DMS114 treated with DMSO at 0.1 percent for 48 hours (cell line): ENCODE data around the gene MESP2.
"Not testable (repeated sequence)": the region's sequence is repeated elsewhere in the genome, so short reads cannot be mapped to it uniquely, and the experiment has no call there.

Source experiments
- DNase-seq: peaks from one replicate; lab custom pipeline; 2025; ENCODE audit not compliant: unreplicated experiment; lab: John Stamatoyannopoulos, UW

The MESP2 gene

DNA sequence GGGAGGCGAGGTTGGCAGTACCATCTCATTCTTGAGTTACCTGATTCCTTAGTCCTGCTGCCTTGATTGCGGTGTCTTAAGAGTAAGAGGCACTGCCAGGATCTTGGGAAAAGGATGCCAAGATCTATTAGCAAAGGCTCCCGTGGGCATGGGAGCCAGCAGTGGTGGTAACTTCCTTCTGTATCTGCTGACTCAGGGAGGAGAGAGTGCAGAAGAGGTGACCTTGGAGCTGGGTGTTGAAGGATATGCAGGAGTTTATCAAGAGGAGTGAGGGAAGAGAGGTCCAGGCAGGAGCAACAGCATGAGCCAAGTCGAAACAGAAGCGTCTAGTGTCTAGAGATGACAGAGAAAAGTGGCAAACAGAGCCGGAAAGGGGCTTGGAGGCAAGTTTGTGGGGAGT, 4.5 kb downstream of the MESP2 start:
- no peak for DNase-seq

DNA sequence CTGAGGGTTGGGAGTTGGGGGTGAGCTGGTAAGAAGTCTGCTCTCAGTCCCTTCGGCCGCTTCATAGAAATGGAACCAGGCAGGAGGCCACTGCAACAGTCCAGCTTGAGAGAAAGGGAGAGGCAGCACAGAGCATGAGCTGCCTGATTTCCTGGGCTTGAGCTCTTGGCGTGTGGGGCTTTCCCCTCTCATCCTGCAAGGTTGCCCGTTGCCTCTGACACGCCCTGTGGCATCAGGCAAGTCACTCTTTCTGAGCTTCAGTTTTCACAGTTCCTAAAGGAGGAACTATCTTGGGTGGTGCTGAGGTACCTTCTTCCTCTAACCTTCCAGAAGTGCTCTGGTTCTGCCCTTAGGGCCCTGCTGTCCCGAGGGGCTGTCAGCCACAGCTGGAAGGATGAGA, 4.9 kb downstream of the MESP2 start:
- DNase-seq: no peak

DNA sequence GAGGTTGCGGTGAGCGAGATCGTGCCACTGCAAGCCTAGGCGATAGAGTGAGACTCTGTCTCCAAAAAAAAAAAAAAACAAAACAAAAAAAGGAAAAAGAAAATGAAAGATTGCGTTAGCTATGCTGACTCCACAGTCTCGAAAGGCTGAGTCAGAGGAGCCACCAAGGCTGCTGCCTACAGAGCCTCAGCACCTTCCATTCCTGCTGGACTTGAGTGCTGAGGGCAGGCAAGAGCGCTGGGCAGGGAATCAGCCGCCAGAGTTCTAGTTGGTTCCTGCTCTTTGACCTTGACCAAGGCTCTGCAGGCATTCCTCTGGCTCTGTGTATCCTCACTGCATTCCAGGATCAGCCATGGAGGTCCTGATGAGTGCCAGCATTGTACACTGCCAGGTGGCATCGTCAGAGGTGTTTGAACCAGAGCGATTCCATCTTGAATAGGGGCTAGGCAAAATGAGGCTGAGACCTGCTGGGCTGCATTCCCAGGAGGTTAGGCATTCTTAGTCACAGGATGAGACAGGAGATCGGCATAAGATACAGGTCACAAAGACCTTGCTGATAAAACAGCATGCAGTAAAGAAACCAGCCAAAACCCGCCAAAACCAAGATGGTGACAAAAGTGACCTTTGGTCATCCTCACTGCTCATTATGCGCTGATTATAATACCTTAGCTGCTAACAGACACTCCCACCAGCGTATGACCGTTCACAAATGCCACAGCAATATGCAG, 5.9 kb downstream of the MESP2 start:
- no peak for DNase-seq

DNA sequence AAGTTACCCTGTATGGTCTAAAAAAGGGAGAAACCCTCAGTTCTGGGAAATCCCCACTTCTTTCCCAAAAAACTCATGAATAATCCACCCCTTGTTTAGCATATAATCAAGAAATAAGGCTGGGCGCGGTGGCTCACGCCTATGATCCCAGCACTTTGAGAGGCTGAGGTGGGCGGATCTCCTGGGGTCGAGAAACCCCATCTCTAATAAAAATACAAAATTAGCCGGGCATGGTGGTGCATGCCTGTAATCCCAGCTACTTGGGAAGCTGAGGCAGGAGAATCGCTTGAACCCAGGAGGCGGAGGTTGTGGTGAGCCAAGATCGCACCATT, 6.5 kb downstream of the MESP2 start:
- not testable (repeated sequence) for DNase-seq

DNA sequence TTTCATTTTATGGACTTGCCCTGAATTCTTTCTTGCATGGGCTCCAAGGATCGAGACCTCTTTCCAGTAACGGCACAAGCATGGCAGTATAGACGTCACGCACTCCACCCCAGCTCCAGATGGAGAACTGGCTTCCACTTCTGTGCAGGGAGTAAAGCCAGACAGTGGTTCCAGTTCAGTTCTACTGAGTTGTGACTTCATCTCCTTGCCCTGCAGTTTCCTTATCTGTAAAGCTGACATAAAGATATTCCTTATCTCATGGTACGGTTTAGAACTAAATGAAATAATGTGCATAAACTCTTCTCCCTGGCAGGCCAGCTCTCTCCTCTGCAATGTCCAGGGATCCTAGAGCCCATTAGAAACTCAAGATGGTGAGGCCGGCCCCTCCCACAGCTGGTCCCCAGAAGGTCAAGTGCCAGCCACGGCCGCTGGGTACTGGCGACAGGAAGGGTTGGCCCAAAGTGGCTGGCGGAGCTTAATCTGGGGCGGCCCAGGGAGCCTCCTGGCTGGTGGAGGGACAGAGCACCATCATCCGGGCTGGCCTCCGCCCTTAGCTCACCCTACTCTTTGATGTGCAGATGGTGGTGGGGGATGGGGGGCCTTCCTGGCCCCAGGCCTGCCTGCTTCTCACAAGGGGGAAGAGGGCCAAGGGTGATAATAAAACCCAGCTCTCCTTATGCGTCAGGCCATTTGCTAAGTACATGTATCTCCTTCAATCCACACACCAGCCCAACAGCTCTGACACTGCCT, 7.2 kb downstream of the MESP2 start:
- DNase-seq: no peak

DNA sequence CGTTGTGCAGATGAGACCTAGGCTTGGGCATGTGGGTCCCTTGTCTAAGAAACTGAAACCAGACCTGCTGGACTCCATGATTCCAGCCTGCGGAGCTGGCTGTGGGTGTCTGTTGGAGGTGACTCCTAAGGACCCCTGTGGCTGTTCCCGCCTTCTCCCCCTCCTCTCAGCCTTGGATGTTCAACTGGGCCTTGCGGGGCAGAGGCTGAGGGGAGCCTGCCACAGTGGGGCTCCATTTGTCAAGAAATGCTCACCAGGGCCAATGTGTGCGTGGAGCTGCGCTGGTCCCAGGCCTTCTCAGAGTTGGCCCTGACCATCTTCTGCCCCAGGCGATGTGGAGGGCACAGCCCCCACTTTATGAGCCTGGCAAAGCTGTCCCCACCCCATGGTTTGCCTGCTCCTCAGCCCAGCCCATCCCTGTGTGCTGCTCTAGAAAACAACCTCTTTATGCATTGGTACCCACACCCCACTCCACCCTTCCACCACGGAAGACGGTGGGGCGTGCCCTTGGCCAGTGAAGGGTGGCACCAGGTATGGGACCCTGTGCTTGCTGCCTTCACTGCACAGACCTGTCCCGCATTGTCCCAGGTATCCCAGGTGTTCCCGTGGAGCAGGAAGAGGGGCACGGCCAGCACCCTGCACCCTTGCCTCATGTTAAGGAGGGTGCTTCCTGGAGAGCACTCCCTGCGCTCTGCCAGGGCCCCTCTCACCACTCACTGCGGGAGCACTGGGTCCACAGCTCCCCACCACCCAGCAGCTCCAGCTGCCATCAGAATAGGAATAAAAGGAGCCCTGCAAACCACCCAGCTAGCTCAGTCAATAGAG, 7.9 kb downstream of the MESP2 start:
- DNase-seq: no peak

DNA sequence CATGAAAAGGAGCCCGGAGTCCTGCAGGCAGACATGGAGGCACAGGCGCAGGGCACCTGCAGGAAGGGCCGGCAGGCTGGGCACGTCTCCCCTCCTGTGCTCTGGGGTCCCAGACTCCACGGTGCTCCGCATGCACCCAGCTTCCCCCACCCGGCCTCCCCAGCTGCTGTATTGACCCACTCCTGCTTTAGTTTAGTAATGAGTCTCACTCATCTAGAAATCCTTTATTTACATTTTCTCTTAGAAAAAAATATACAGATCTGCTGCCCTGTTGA, 8.5 kb downstream of the MESP2 start:
- DNase-seq: no peak

DNA sequence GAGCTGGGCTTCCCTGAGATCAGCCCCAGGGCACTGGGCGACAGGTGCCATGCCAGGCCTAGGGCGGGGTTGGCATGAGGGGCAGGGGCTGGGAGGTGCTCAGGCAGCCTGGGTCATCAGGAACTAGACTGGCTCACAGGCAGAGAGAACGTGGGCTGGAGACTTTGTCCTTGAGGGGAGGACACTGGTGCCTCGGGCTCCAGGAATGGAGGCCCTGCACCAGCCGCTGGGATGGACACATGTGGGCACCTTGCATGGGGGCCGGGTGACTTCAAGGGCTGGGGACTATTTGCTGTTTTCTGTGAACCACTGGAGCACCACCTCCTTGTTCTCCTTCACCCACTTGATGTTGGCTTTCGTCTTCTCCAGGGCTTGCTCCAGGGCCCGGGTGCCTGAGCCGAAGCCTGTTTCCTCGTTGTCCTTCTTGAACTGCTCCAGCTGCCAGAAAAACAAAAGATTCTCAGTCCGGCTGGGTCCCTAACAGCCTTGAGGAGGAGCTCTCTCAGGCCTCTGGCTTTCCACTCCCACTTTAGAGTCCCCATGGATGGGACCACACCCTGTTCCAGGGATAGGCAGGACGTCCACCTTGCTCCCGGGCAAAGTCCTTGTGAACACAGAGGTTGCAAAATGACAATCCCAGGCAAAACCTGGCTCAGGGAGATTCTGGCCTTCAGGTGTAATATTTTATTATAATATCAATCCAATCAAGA, 9.1 kb downstream of the MESP2 start:
- no peak for DNase-seq

DNA sequence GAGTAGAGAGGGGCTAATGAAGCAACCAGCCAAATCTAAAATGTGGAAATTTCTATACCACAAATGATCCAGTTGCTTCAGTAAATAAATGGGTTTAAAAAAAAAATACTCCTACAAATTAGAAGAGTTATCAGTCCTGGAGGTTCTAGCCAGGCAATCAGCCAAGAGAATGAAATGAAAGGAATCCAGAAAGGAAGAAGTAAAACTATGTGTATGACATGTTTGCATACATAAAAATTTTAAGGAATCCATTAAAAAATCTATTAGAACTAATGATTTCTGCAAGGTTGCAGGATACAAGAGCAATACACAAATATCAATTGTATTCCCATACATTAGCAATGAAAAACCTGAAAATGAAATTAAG, 9.6 kb downstream of the MESP2 start:
- no peak for DNase-seq

DNA sequence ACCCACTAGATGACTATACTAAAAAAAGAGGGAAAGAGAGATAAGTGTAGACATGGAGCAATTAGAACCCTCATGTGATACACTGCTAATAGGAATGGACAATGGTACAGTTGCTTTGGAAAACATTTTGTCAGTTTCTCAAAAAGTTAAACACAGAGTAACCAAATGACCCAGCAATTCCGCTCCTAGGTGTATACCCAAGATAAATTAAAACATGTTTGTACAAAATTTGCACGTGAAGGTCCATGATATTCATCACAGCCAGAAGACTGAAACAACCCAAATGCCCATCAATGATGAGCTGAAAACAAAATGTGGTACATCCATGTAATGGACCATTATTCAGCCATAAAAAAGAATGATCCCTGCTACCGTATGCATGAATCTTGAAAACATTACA, 11.8 kb downstream of the MESP2 start:
- no peak for DNase-seq

DNA sequence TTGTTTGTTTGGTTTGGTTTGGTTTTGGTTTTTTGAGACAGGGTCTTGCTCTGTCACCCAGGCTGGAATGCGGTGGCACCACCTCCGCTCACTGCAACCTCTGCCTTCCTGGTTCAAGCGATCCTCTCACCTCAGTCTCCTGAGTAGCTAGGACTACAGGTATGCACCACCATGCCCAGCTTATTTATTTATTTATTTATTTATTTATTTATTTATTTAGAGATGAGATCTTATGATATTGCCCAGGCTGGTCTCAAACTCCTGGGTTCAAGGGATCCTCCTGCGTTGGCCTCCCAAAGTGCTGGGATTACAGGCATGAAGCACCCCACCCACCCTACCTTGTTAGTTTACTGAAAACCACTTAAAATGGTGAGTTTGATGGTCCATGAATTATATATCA, 12.5 kb downstream of the MESP2 start:
- not testable (repeated sequence) for DNase-seq

DNA sequence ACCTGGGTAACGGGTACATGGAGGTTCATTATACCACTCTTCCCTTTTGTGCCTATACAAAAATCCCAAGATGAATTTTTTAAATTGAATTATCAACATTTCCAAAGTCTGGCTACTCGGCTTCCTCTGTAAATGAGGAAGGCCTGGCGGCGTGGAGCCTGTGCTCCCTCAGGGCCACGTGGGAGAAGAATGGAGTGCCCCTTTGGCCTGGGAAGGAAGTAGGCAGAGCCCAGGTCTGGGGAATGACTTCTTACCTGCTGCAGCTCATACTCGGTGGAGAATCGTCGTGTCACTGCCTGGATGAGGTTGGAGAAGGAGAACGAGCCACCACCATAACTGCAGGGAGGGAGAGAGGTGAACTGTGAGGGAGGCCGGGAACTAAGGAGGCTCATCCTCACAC, 14.1 kb downstream of the MESP2 start:
- no peak for DNase-seq

DNA sequence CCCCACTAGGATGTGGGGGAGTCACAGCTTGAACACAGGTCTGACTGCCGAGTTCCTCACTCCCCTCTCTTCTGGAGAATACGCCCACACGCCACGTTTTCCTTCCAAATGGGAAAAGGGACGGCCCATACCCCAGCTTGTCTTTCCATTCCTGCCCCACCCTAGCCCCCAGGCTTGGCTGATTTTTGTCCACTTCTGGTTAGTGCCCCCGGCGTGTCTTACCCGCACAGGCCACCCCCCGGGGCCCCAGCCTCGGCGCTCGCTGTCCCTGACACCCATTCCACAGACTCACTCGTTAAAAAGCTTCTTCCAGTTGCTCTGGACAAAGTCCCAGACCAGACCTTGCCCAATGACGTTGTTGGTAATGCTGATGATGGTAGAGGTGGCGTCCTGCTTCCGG, 14.5 kb downstream of the MESP2 start:
- no peak for DNase-seq

DNA sequence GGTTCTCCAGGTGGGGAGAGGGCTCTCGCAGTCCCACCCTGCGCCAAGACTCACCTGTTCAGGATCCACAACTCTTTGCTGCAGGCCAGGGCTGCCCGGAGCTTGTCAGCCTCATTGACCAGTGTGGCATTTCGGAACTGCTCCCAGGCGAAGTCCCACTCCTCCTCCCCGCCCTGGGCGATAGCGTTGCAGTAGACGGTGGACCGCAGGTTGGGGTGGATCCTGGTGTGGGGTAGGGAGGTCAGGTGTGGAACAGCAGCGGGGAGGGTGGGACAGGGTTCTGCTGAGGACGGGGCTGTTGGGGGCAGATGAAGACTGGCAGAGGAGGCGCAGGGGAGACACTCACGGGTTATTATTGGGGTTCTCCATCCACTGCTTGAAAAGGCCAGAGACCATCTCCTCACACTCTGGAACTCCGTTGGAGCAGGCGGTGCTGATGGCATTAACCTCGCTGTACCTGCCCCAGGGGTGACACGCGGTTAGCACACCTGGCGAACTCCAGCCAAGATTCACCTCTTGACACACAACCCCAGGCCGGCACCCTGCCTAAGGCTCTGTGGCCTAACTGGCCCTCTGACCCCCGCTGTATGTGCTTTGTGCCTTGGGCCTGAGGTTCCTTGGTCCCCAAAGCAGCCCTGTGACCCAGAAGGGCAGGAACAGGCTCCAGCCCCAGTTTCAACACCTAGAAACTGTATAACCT, 16.1 kb downstream of the MESP2 start:
- DNase-seq: no peak

DNA sequence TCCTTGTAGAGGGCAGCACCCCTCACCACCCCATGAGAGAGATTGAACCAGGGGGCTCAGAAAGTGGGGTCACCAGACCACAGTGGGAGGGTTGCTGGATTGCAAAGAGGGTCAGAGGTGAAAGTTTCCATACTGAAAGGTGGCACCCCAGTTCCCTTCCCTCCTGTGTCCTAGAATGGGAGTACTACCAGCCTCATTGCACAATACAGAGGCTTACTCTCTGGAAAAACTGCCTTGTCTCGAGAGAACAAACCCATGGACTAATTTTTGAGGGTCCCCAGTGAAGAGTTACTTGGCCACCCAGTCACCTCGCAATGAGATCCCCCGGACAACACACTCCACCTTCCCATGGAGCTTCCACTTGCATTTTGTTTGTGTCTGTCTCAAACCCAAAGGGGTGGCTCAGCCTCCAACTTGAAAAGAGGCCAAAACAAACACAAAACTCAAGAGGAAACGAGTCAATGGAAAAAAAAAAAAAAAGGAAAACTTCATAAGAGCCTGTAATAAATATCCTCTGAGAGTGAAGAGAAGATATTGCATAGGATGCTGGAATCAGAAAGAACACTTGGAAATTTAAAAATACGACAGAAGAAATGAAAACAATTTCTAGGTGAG, 18.6 kb downstream of the MESP2 start:
- no peak for DNase-seq

DNA sequence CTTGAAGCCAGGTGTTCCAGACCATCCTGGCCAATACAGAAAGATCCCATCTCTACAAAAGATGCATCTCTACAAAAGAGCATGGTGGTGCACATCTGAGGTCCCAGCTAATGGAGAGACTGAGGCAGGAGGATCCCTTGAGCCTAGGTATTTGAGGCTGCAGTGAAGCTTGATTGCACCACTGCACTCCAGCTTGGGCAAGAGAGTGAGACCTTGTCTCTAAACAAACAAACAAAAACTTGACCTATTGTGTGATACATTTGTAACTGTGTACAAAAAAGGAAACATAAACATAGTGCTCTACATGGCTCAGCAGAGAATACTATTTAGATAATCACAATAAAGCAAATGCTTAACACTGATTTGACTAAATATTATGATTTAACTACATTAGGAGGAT, 19.9 kb downstream of the MESP2 start:
- no peak for DNase-seq

DNA sequence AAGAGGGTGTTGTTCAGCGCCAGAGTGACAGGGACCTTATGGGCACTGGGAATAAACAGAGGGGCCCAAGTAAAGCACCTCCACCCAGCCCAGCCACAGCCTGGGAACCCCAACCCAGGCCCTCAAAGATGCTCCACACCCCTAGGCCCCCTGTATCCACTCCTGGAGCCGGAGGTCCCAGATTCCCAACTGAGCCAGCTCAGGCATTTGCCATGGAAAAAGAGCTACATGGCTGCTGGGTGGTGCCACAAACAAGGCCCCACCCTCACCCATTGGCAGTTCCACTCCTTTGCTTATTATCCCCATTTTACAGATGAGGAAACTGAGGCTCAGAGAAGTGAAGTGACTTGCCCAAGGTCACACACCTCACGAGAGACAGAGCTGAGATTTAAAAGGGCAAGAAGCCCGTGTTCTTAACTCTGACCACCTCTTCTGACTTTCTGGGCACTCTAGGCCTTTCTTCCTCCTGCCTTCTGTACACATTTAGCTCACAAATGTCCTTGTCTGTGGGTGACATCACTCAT, 21.6 kb downstream of the MESP2 start:
- no peak for DNase-seq

DNA sequence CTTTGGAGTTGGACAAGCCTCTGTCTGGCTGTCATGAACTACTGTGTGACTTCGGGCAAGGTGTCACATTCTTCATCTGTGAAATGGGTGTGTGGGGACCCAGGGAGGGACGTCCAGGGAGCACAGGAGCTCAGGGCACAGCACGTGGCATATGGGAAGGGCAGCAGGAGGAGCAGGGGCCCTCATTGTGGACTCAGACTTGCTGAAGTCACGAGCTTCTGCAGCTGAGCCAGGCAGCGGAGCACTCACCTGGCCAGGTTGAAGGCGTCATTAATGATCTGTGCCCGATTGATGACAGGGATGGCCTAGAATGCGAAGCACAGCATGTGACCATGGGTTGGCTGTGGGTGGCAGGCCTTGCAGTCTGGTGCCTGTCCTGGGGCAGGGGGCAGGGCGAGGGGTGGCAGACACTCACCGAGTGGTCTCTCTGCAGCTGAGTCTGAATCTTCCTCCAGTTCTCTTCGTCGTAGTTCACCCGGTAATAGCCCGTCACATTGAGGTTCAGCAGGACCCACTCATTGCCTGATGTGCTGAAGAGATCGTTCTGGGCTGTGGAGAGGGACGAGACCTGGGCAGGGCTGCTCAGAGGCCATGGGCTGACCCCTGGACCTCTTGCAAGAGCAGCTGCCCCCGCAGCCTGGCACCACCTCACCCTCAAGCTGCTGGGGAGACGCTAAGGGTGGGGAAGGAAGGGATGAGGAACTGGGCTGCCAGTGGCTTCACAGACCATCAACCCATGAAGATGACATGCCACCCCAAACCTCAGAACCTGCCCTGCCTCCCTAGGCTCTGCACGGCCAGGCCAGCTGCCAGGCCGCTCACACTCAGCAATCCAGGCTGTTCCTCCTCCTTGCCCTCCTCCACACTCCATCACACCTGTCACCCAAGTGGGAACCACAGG, 23.1 kb downstream of the MESP2 start:
- no peak for DNase-seq

DNA sequence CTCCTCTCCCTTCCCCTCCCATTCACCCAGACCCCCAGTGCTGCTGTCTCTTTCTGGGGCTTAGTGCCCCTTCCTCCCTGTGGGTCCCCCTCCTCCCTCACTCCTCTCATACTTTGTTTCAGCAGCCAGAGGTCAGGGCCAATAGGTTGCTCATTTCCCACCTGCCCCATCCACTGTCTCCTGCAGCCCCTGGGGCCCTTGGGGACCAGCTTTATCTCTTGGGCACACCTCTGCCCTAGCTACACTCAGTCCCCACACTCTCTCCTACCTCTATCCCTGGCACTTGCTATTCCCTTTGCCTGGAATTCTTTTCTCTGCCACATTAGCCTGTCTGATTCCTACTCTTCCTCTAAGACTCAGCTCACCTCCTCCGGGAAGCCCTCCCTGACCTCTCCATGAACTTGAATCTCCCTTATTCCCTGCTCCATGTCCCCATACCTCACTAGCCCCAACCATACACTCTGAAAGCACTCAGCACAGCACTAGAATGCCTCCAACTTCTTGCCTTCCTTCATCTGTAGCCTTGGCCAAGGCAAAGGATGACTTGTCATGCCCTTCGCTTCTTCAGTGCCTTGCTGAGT, 23.9 kb downstream of the MESP2 start:
- DNase-seq: no peak
